ENCODE data around the gene GRIN2D.

GRIN2D gene

DNA sequence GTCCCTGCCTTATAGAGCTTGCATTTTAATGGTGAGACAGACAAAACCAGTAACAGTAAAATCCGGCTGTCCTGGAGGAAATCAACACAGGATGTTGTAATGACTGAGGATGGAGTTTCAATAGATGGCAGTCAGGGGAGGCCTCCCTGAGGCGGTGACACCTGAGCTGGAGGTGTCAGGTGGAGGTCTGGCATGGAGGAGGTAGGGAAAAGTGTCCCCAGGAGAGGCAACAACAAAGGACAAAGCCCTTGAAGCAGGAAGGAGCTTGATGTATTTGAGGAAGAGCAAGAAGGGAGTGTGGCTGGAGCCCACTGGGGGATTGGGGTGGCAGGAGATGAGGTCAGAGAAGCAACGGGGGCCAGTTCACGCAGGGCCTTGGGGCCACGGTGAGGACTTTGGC, 7.8 kb downstream of the GRIN2D start:
- TF ChIP-seq, protein P1, sequence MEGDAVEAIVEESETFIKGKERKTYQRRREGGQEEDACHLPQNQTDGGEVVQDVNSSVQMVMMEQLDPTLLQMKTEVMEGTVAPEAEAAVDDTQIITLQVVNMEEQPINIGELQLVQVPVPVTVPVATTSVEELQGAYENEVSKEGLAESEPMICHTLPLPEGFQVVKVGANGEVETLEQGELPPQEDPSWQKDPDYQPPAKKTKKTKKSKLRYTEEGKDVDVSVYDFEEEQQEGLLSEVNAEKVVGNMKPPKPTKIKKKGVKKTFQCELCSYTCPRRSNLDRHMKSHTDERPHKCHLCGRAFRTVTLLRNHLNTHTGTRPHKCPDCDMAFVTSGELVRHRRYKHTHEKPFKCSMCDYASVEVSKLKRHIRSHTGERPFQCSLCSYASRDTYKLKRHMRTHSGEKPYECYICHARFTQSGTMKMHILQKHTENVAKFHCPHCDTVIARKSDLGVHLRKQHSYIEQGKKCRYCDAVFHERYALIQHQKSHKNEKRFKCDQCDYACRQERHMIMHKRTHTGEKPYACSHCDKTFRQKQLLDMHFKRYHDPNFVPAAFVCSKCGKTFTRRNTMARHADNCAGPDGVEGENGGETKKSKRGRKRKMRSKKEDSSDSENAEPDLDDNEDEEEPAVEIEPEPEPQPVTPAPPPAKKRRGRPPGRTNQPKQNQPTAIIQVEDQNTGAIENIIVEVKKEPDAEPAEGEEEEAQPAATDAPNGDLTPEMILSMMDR (IDR thresholded peaks at IDR 0.05), result no peak

DNA sequence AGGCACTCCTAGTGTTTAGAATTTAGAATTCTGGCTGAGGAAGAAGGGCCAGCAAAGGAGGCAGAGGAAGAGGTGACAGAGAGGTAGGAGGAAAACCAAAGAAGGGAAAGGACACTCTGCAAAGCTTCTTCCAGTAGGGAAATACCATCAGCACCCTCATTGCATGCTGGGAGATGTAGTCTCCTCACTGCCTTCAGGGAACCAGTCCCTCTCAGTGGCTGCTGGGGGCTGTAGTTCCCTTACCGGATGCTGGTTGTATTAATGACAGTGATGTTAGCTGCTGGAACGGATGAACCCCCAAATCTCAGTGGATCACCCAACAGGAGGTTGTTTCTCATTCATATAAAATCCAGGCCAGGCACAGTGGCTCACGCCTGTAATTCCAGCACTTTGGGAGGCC, 10.1 kb downstream of the GRIN2D start:
- TF ChIP-seq, protein P1 (IDR thresholded peaks at IDR 0.05), result no peak

DNA sequence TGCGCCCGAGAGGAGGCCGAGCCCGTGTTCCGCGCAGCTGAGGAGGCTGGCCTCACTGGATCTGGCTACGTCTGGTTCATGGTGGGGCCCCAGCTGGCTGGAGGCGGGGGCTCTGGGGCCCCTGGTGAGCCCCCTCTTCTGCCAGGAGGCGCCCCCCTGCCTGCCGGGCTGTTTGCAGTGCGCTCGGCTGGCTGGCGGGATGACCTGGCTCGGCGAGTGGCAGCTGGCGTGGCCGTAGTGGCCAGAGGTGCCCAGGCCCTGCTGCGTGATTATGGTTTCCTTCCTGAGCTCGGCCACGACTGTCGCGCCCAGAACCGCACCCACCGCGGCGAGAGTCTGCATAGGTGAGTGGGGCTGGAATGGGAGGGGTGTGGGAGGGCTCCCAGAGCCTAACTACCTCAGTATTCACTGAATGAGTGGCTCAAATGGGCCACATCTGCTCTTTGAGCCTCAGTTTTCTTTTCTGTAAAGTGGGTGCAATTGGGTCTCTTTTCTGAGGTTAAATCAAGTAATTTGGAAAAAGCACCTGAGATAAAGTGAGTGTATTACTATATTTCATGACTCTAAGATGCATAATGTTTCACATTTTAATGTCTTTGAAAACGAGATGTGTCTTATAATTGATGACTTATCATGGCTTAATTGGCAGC, 11.7 kb downstream of the GRIN2D start:
- TF ChIP-seq, protein P1 (IDR thresholded peaks at IDR 0.05), result no peak

DNA sequence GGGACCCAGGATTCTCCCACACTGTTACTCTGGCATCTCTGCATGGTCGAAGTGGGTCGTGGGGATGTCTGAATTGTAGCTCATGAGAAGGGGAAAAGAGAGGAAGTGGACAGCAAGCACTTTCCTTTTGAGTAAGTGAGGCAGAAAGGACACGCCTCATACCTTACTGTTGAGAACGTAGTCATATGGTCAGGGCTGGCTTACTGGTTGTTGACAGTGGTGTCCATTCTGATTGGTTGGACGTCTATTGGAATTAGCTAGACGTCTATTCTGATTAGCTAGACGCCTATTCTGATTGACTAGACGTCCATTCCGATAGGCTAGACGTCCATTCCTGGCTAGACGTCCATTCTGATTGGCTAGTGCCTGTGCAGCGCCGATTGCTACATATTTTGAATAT, 12.4 kb downstream of the GRIN2D start:
- TF ChIP-seq, protein P1 (IDR thresholded peaks at IDR 0.05), result no peak

DNA sequence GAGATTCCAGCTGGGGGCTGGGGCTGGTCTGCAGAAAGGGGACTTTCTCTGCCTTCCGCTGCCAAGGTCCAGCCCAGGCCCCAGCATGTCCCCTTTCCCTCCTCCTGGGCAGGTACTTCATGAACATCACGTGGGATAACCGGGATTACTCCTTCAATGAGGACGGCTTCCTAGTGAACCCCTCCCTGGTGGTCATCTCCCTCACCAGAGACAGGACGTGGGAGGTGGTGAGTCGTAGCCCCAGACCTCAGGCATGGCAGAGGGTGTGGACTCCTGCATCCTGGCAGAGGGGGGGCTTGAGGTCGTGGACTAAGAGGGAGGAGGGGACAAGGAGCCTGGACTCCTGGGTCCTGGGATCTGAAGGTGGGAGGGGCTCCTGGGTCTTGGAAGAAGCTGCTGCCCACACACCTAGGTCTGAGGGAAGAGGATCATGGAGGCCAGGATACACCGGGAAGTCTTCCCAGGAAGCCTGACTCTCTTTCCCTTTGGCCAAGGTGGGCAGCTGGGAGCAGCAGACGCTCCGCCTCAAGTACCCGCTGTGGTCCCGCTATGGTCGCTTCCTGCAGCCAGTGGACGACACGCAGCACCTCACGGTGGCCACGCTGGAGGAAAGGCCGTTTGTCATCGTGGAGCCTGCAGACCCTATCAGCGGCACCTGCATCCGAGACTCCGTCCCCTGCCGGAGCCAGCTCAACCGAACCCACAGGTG, 20.6 kb downstream of the GRIN2D start:
- TF ChIP-seq, protein P1 (IDR thresholded peaks at IDR 0.05), result no peak

DNA sequence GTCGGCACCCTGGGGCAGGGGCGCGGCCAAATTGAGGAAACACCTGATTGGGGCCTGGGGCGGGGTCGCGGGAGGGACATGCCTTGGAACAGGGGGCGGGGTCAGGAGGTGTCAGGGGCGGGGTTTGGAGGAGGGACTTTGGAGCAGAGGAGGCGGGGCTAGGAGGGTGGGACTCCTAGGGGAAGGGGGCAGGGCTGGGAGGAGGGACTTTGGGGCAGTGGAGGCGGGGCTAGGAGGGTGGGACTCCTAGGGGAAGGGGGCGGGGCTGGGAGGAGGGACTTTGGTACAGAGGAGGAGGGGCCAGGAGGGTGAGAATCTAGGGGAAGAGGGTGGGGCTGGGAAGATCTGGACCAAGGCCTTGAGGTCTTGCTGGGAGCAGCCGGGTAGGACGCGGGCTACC, 21.9 kb downstream of the GRIN2D start:
- TF ChIP-seq, protein P1 (IDR thresholded peaks at IDR 0.05), result no peak

DNA sequence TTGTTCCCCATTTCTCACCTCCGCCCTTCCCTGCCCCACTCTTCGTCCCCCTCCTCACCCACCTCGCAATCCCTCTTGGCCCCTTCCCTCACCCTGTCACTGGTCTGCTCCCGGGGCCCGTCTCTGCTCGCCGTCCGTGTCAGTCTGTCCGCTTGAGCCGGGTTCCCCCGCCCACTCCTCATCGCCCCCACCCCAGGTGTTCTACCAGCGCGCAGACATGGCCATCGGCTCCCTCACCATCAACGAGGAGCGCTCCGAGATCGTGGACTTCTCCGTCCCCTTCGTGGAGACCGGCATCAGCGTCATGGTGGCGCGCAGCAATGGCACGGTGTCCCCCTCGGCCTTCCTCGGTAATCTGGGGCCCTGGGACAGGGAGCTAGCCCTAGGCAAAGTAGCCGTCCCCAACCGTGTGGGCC, 22.3 kb downstream of the GRIN2D start:
- TF ChIP-seq, protein P1 (IDR thresholded peaks at IDR 0.05), result no peak
